Stimulated activated CD4-positive, alpha-beta T cell treated with anti-CD3 and anti-CD28 coated beads, Interleukin-2, amount 100 ng/mL, for 48 hours (primary cell): Measurements from ENCODE around the gene HBD.
"Not testable (repeated sequence)": the region's sequence is repeated elsewhere in the genome, so short reads cannot be mapped to it uniquely, and the experiment has no call there.

Experiments
- DNase-seq, 2 donors: peaks; one replicate each; pipeline ENCODE4 v3.0.0-alpha.2; 2020

HBD gene

DNA sequence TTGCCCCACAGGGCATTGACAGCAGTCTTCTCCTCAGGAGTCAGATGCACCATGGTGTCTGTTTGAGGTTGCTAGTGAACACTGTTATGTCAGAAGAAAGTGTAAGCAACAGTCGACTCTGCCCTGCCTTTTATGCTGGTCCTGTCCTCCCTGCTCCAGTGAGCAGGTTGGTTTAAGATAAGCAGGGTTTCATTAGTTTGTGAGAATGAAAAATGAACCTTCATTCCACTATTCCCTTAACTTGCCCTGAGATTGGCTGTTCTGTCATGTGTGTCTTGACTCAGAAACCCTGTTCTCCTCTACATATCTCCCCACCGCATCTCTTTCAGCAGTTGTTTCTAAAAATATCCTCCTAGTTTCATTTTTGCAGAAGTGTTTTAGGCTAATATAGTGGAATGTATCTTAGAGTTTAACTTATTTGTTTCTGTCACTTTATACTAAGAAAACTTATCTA, at the start of gene HBD:
Gene HBD (minus strand): TSS at position 103 of the 454 bp plus-strand sequence. CDS start 50 bp downstream, at position 53.
- no peak for DNase-seq

DNA sequence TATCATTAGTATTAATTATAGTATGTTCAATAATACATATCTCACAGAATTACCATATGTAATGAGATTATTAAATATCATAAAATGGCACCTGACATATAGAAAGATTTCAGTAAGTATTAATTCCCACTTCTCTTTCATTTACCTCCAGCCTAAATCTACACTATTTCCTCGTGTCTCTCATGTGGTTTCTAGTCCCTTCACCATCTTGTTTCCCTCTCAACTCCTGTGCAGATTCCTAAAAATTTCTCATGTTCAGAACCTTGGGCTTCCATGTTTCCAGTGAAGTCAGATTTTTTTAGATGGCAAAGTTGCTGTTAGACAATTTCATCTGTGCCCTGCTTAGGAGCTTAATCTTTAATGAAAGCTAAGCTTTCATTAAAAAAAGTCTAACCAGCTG, 49.6 kb upstream of the HBD start:
- DNase-seq = no peak

DNA sequence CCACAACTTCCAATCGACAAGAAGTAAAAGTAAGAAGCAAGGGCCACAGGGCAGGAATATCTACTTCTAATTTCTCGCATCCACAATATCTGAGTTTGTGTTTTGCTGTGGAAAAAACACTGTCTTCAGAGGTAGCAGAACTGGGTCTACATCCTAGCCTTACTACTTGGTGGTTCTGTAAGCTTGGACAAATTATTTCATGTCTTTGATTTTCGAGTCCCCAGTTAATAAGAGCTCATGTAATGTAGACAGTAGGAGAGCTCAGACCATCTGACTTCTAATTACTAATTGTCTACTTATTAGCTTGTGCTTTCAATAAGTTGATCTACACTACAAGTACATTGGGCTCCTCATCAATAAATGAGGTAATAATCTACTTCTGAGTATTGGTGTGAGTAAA, 48.8 kb upstream of the HBD start:
- DNase-seq = no peak

DNA sequence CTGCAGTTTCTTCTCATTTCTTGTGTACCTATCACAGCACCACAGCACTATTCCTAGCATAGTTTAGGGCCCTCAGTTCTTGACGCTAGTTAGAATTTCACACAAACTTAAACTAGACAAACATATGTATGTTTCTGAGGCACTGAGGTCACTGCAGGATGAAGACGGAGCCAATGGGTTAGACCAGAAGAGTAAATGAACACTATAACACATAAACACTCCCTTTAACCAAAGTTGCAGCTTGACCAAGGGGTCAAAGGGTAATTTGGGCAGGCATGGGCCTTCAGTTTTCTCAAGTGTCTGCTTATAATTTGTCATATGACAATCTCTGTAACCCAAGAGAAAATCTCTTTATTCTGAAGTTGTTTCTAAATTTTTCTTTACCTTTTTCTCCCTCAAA, 48.3 kb upstream of the HBD start:
- DNase-seq = no peak

DNA sequence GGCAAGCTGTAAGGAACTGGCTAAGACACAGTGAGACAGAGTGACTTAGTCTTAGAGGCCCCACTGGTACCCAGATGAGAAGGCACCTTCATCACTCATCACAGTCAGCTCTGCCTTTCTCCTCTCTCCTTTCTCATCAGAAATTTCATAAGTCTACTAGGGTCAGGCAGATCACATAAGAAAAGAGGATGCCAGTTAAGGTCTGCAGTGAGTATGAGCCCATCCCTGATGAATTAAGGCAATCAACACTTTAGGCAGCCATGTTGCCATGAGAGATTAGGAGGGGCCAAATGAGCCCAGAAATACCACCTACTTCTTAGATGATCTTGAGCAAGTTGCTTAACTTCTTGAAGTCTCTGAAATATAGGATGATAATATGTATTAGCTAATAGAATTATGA, 47.3 kb upstream of the HBD start:
- no peak for DNase-seq

DNA sequence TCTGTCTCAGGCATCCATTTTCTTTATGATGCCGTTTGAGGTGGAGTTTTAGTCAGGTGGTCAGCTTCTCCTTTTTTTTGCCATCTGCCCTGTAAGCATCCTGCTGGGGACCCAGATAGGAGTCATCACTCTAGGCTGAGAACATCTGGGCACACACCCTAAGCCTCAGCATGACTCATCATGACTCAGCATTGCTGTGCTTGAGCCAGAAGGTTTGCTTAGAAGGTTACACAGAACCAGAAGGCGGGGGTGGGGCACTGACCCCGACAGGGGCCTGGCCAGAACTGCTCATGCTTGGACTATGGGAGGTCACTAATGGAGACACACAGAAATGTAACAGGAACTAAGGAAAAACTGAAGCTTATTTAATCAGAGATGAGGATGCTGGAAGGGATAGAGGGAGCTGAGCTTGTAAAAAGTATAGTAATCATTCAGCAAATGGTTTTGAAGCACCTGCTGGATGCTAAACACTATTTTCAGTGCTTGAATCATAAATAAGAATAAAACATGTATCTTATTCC, 46.4 kb upstream of the HBD start:
- no peak for DNase-seq

DNA sequence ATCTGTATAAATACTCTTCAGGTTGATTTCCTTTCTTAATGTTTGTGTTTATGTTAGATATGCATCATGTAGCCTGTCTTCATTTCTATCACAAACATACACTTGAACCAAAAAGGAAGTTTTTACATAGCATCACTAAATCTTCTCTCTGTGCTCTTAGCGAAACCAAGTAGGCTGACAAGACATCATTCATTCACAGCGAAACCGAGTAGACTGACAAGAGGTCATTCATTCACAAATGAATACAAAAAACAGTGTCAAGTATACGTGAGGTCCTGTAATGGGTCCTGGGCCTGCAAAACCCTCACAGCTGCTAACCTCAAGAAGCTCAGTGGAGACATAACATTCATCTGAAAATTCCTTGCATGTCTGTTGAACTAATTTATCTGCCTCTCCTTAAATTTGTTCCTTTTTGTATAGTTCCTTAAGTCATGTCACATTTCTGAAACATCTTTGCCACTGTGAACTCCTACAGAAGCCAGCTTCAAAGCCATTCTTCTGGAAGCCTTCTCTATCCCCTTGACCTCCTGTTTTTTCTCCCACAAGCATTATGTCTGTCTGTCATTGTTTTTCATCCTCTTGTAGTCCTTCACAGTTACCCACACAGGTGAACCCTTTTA, 45.3 kb upstream of the HBD start:
- DNase-seq = no peak

DNA sequence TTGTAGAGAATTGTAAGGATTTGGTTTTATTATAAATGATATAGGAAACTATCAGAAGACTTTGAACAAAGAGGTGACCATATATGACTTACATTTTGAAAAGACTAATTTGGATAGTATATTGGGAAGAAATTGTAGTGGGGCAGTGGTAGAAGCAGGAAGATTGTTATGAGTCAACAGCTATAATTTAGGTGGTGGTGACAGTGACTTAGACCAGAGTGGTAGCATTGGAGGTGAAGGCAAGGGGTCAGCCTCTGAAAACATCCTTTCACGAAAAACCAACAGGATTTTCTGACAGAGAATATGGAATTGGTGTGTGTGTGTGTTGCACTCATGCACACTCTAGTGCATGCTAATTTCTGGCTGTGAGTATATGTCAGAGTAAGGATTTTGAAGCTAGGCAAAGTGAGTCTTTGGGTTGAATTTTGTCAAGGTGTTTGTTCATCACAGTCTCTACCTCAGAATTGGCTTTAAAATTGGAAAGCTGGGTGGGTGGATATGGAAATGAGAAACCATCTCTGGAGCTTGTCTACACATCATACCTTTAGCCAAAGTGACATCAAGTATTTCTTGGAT, 43.6 kb upstream of the HBD start:
- no peak for DNase-seq

DNA sequence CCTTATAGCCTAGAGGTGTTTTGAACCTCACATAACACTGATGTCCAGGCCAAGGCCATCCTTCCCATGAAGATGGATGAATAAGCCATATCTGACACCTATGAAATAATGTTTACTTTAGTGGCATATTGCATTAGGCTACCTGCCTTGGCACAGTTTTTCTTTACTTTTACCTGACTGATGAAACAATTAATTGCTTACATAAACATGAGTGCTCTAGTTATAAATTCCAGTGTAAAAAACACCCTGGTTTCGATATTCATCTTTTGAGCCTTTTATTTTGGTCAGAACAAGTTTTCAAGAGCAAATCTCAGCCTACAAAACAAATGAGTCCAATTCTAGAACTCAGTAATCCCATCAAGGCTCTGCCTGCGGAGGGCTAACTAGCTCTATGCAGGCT, 42.4 kb upstream of the HBD start:
- DNase-seq = no peak

DNA sequence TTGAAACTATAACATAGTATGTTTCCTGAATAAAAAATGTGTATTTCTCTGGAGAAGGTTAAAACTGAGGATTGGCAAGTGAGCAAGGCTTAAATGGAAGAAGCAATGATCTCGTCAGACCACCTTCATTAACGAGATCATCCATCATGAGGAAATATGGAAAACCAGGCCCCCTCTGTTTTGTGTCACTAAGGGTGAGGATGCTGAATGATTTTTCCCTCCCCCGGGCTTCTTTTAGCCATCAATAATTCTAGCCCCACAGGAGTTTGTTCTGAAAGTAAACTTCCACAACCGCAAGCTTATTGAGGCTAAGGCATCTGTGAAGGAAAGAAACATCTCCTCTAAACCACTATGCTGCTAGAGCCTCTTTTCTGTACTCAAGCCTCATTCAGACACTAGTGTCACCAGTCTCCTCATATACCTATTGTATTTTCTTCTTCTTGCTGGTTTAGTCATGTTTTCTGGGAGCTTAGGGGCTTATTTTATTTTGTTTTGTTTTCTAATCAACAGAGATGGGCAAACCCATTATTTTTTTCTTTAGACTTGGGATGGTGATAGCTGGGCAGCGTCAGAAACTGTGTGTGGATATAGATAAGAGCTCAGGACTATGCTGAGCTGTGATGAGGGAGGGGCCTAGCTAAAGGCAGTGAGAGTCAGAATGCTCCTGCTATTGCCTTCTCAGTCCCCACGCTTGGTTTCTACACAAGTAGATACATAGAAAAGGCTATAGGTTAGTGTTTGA, 41.3 kb upstream of the HBD start:
- no peak for DNase-seq

DNA sequence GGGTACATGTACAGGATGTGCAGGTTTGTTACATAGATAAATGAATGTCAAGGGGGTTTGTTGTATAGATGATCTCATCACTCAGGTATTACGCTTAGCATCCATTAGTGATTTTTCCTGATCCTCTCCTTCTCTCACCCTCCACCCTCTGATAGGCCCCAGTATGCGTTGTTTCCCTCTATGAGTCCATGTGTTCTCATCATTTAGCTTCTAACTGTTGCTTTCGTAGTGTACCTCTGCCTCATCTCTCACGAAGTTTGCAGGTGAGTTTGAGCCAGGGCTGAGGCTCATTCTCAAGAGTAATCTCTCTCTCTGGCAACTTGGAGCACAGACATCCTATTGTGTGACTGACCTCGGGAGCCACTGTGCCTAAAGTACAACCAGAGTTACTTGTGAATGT, 40.1 kb upstream of the HBD start:
- DNase-seq = no peak

DNA sequence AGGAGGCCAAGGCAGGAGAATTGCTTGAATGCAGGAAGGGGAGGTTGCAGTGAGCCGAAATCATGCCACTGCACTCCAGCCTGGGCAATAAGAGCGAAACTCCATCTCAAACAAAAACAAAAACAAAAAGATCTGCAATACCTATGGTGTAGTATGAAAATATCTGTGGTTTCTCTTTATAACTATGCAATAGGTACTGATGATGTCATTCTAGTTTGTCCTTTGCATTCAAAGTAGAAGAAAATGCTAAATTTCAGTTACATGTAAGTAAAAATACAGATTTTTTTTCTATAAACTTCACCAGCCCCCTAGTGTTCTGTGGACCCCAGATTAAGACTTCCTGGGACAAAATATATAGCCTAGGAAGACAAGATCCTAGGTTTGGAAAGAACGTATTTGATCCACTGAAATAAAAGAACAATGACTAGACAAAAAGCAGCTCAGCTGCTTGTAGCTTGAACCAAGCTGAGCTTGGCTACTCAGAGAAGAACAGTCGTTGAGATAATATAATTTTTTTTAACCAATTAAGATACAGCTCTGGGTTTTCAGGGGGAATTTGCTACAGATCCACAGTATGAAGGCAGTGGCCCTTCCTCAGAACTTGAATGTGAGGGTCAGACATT, 38.2 kb upstream of the HBD start:
- no peak for DNase-seq

DNA sequence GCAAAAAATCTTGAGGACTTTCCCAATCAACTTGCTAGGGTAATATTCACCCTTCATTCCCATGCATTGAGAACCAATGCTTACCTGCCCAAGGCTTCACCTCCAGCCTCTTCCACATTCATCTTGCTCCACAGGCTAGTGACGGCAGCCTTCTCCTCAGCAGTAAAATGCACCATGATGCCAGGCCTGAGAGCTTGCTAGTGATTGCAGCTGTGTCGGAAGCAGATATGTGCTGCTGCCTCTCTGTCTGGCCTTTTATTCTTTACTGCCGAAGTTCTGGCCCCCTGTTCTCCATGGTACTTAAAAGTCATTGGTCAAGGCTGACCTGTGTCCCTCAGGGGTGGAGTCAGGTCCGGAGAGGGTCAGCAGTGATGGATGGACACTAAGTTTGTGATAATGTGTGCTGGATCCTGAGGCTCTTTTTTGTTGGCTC, 35.4 kb upstream of the HBD start, which contains the start of gene HBE1:
Gene HBE1 (minus strand): TSS at position 231 of the 433 bp plus-strand sequence. CDS start 55 bp downstream, at position 176.
- no peak for DNase-seq

DNA sequence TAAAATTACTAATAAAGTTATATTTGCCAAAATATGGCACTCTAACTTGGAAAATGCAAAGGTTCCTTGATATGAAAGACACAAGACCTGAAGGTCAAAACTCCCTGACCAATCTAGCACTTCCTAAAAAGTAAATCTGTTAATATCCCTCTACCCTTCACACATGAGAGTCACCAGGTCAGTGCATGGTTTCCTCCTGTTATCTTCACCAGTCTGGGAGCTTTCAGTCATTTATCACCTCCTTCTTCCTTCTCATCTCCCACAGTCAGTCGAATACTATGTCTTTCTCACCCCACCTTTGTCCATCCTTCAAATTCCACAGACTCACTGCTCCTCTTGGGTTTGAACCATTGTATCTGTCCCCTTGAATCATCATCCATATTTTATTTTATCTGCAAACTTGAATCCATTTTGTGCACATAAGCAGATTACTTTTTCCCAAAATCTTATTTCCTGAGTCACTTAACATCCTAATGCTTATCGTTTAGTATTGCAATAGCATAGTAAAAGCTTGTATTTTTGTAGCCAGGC, 32.8 kb upstream of the HBD start:
- DNase-seq = no peak

DNA sequence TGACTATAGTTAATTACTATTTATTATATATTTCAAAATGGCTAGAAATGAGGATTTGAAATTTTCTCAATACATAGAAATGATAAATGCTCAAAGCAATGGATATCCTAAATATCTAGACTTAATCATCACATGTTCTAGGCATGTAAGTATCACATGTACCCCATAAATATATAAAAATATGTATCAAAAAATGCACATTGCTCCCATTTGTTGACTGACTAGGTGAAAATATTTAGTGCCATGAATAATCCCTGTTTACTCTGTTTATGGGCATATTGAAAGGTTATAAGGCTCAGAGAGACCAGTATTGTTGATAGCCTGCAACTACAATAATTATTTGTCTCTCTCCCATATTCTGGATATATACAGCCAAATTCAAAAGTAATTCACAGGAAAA, 32.3 kb upstream of the HBD start:
- DNase-seq = no peak

DNA sequence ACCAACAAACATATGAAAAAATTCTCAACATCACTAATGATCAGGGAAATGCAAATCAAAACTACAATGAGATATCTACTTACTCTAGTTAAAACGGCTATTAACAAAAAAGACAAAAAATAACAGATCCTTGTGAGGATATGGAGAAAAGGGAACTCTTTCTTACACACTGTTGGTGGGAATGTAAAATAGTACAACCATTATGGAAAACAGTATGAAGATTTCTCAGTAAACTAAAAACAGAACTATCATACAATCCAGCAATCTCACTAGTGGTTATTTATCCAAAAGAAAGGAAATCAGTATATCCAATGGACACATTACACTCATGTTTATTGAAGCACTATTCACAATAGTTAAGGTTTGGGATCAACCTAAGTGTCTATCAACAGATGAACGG, 31.5 kb upstream of the HBD start:
- no peak for DNase-seq

DNA sequence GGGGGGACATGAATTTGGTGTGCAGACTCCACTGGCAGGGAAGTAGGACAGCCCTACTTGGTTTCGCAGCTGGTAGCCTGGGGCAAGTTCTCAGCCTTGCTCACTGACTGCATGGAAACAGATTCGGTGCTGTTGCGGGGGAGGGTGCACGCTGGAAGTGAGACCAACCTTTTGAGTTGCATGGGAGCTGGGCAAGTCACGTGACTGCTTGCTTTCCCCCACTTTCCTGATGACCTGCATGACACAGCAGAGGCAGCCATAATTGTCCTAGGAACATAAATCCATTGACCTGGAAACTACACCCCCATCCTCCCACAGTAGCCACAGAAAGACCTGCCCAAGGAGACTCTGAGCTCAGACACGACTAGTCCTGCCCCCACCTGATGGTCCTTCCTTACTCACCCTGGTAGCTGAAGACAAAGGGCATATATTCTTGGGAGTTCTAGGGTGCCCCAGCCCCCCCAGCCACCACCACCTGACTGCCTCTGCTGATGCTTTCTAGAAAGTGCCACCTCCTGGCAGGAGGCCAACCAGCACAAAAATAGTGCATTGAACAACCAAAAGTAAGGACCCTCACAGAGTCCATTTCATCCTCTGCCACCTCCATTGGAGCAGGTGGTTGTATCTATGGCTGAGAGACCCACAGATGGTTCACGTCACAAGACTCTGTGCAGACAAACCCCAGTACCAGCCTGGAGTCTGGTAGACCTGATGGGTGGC, 24.4 kb upstream of the HBD start:
- DNase-seq = no peak

DNA sequence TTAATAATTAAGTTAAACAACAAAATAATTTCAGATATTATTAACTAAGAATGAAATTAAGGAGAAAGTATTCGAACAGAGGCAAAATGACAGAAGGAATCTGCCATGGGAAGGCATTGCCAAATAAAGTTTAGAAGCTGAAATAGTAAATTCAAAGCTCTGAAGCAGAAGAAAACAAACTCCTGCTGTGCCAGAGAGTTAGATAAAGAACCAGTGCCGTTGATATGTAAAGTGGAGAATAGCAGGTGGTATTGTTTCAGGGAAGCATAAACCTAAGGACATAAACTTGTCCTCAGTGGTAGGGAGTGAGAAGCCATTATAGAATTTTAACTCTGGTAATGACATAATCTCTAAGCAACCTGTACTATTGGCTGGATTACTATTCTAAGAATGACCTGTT, 23.0 kb upstream of the HBD start:
- no peak for DNase-seq

DNA sequence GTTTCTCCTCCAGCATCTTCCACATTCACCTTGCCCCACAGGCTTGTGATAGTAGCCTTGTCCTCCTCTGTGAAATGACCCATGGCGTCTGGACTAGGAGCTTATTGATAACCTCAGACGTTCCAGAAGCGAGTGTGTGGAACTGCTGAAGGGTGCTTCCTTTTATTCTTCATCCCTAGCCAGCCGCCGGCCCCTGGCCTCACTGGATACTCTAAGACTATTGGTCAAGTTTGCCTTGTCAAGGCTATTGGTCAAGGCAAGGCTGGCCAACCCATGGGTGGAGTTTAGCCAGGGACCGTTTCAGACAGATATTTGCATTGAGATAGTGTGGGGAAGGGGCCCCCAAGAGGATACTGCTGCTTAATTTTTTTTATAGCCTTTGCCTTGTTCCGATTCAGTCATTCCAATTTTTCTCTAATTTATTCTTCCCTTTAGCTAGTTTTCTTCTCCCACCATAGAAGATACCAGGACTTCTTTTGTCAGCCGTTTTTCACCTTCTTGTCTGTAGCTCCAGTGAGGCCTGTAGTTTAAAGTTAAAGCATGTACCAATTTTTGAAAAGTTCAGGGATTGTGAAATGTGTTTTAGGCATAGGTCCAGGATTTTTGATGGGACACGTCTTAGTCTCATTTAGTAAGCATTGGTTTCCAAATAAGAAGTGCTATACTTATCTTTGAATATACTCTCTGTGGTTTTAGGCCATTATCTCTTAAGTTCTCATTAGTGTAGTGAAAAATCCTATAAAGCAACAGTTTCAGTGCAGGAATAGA, 20.5 kb upstream of the HBD start, which contains the start of gene HBG2:
Gene HBG2 (minus strand): TSS at position 136 of the 768 bp plus-strand sequence. CDS start 53 bp downstream, at position 83.
- DNase-seq = not testable (repeated sequence)

DNA sequence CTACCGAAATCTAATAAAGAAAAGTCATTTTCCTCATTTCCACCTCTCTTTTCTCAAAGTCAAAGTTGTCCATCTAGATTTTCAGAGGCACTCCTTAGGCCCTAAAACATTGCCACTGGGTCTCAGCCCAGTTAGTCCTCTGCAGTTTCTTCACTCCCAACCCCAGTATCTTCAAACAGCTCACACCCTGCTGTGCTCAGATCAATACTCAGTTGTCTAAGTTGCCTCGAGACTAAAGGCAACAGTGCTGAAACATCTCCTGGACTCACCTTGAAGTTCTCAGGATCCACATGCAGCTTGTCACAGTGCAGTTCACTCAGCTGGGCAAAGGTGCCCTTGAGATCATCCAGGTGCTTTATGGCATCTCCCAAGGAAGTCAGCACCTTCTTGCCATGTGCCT, 19.7 kb upstream of the HBD start:
- not testable (repeated sequence) for DNase-seq

DNA sequence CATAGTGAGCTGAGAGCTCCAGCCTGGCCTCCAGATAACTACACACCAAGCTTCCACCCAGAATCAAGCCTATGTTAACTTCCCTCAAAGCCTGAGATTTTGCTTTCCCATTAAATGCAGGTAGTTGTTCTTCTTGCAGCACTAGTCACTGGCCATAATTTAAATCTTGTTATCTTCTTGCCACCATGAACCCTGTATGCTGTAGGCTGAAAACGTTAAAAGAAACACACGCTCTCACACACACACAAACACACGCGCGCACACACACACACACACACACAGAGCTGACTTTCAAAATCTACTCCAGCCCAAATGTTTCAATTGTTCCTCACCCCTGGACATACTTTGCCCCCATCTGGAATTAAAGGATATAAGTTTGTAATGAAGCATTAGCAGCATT, 19.2 kb upstream of the HBD start:
- DNase-seq = not testable (repeated sequence)

DNA sequence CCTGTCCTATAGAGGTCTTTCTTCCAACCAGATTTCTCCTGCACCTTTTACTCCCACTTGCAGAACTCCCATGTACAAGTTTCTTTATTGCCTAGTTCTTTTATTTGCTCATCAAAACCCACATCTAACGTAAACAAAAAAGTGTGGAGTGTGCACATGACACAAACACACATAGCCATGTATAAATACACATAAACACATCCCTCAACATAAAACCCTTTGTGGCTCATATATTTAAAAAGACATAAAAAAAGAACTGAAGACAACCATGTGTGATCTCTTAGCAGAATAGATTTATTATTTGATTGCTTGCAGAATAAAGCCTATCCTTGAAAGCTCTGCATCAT, 18.6 kb upstream of the HBD start:
- no peak for DNase-seq
